GM23338 (cell line): ENCODE results near the gene F3. TPM values are rescaled to one million over a fixed set of nuclear protein-coding genes. Genes with fewer than 3 reads are reported as not detected.
A peak's percentile ranks its signal among the peaks of the same experiment; 100 is the strongest.

ENCODE experiments used
- ATAC-seq: fragments of 200-7000 bp; cut with Tn5 transposase; 3 replicates; pipeline ENCODE4 v1.9.1; 2020
- DNase-seq: peaks from one replicate; pipeline ENCODE4 v3.0.0-alpha.2; 2015; ENCODE audit warnings: low spot score
- H2AFZ ChIP-seq: fragments of 200-600 bp; sonication (generic); 2 replicates; pipeline ENCODE4 v1.8.0; 2016; ENCODE audit warnings: antibody characterized with exemption, mild to moderate bottlenecking, moderate library complexity
- H3F3A ChIP-seq: fragments of 200-600 bp; sonication (generic); replicated peaks from 2 replicates; pipeline ENCODE4 v1.8.0; 2017; ENCODE audit warnings: antibody characterized with exemption, mixed run types, low read depth
- H3K27ac ChIP-seq: fragments of 200-600 bp; sonication (generic); 2 replicates; pipeline ENCODE4 v1.6.1; 2016; ENCODE audit warnings: low read depth
- H3K27me3 ChIP-seq: fragments of 200-600 bp; sonication (generic); 2 replicates; pipeline ENCODE4 v1.8.0; 2016; ENCODE audit warnings: mild to moderate bottlenecking, mixed run types, moderate library complexity; ENCODE audit not compliant: insufficient read depth
- H3K36me3 ChIP-seq: fragments of 200-600 bp; sonication (generic); 2 replicates; pipeline ENCODE4 v1.8.0; 2016; ENCODE audit warnings: mild to moderate bottlenecking; ENCODE audit not compliant: insufficient read depth
- H3K4me1 ChIP-seq: fragments of 200-600 bp; sonication (generic); 2 replicates; pipeline ENCODE4 v1.8.0; 2016; ENCODE audit warnings: mild to moderate bottlenecking, moderate library complexity; ENCODE audit not compliant: insufficient read depth
- H3K4me2 ChIP-seq: fragments of 200-600 bp; sonication (generic); 2 replicates; pipeline ENCODE4 v1.7.1; 2017; ENCODE audit warnings: mixed run types
- H3K4me3 ChIP-seq: fragments of 200-600 bp; sonication (generic); 2 replicates; pipeline ENCODE4 v1.6.1; 2016; ENCODE audit warnings: mixed run types
- H3K79me2 ChIP-seq: fragments of 200-600 bp; sonication (generic); replicated peaks from 2 replicates; pipeline ENCODE4 v1.8.0; 2017; ENCODE audit warnings: mild to moderate bottlenecking; ENCODE audit not compliant: insufficient read depth
- H3K9me2 ChIP-seq: fragments of 200-600 bp; sonication (generic); 2 replicates; pipeline ENCODE4 v1.8.0; 2017; ENCODE audit not compliant: insufficient read depth
- H4K20me1 ChIP-seq: fragments of 200-600 bp; sonication (generic); replicated peaks from 2 replicates; pipeline ENCODE4 v1.8.0; 2017; ENCODE audit warnings: mild to moderate bottlenecking; ENCODE audit not compliant: insufficient read depth
- H3K27ac Mint-ChIP-seq: 2 replicates; pipeline ENCODE4 v1.8.0; 2020; ENCODE audit warnings: inconsistent platforms, mild to moderate bottlenecking, moderate library complexity, mixed read lengths
- H3K27me3 Mint-ChIP-seq: 3 replicates; pipeline ENCODE4 v1.8.0; 2022; ENCODE audit warnings: low read depth, mild to moderate bottlenecking, moderate library complexity, mixed read lengths, inconsistent platforms; ENCODE audit not compliant: insufficient read depth, poor library complexity
- H3K36me3 Mint-ChIP-seq: 3 replicates; pipeline ENCODE4 v1.8.0; 2021; ENCODE audit warnings: low read depth, mild to moderate bottlenecking, inconsistent platforms, moderate library complexity, mixed read lengths
- H3K4me1 Mint-ChIP-seq: 3 replicates; pipeline ENCODE4 v1.8.0; 2020; ENCODE audit warnings: mild to moderate bottlenecking, inconsistent platforms, mixed read lengths
- H3K4me3 Mint-ChIP-seq: 3 replicates; pipeline ENCODE4 v1.8.0; 2021; ENCODE audit warnings: moderate library complexity, mild to moderate bottlenecking, inconsistent platforms, mixed read lengths
- H3K9me3 Mint-ChIP-seq: 3 replicates; pipeline ENCODE4 v1.8.0; 2020; ENCODE audit warnings: moderate library complexity, mild to moderate bottlenecking, inconsistent platforms, mixed read lengths
- CREB1 ChIP-seq: fragments of 250-450 bp; sonication (Bioruptor Pico); IDR thresholded peaks from 2 replicates; pipeline ENCODE4 v1.5.0; 2020; ENCODE audit warnings: low read depth, mild to moderate bottlenecking, moderate library complexity
- ETS1 ChIP-seq: IDR thresholded peaks from 2 replicates; pipeline ENCODE4 v1.6.1; 2016; ENCODE audit warnings: antibody characterized with exemption
- EZH2 ChIP-seq: fragments of 200-600 bp; sonication (generic); IDR thresholded peaks from one replicate; pipeline ENCODE4 v1.8.0; 2017; ENCODE audit warnings: antibody characterized with exemption, mild to moderate bottlenecking, low read depth; ENCODE audit not compliant: unreplicated experiment
- EZH2phosphoT487 ChIP-seq: fragments of 200-600 bp; sonication (generic); IDR thresholded peaks from one replicate; pipeline ENCODE4 v1.8.1; 2018; ENCODE audit warnings: antibody characterized with exemption; ENCODE audit not compliant: unreplicated experiment
- JUNB ChIP-seq: IDR thresholded peaks from one replicate; pipeline ENCODE4 v1.6.1; 2016; ENCODE audit warnings: antibody characterized with exemption; ENCODE audit not compliant: unreplicated experiment
- NANOG ChIP-seq: IDR thresholded peaks from 2 replicates; pipeline ENCODE4 v1.6.1; 2016; ENCODE audit warnings: antibody characterized with exemption, borderline replicate concordance
- POLR2AphosphoS5 ChIP-seq: IDR thresholded peaks from 2 replicates; pipeline ENCODE4 v1.6.1; 2016; ENCODE audit warnings: antibody characterized with exemption, low read depth
- STAT1 ChIP-seq: IDR thresholded peaks from one replicate; pipeline ENCODE4 v1.6.1; 2016; ENCODE audit warnings: antibody characterized with exemption; ENCODE audit not compliant: unreplicated experiment
- ZNF114 ChIP-seq: fragments of 250-450 bp; sonication (Bioruptor Pico); IDR thresholded peaks from 2 replicates; pipeline ENCODE4 v1.5.0; 2020; ENCODE audit warnings: mild to moderate bottlenecking, moderate library complexity
- ZNF331 ChIP-seq: fragments of 250-450 bp; sonication (Bioruptor Pico); IDR thresholded peaks from 2 replicates; pipeline ENCODE4 v1.5.0; 2020; ENCODE audit warnings: low read depth, mild to moderate bottlenecking, moderate library complexity
- polyA plus RNA-seq: library from polyadenylated mRNA; unstranded; fragments of >200 nt; fragmentation: Nextera tagmentation; extraction: Ambion mirVana; gene quantifications from 2 replicates; pipeline ENCODE4 v1.2.1, GENCODE V29; 2016
- total RNA-seq: library from RNA; depleted of rRNA; stranded (reverse); fragments of >200 nt; shearing (Covaris generic); gene quantifications from 2 replicates; pipeline ENCODE4 v1.2.3, GENCODE V29; 2014
- TF ChIP-seq, protein P1 (sequence below): IDR thresholded peaks from one replicate; pipeline ENCODE4 v1.6.1; 2018; ENCODE audit warnings: antibody characterized with exemption; ENCODE audit not compliant: unreplicated experiment
- TF ChIP-seq, protein P2 (sequence below), 2 experiments: fragments of 200-600 bp in 1 of 2; sonication (generic) in 1 of 2; conservative IDR thresholded peaks; 2 replicates each; pipeline versions ENCODE4 v1.5.1 to v1.6.1; 2016 to 2017; ENCODE audit warnings: antibody characterized with exemption in 2 of 2, low read depth in 2 of 2, mild to moderate bottlenecking in 2 of 2, moderate library complexity in 1 of 2

Gene F3
- total and polyA plus RNA-seq, 2 experiments from 2014 or later: 6.9 to 9.7 TPM

GRCh38 chr1:94529416-94529815, 12.1 kb downstream of the F3 start:
- H3K27me3 Mint-ChIP-seq: no peaks in the 10 kb centered on the region
- peaks cover 14% of the 10 kb centered on the region for H3K4me1 Mint-ChIP-seq
- H3K27ac ChIP-seq: no peak overlapping the region
- H3F3A ChIP-seq: peaks cover 6% of the 10 kb centered on the region
- ATAC-seq (no peak), DNase-seq (no peak)
- H3K79me2 ChIP-seq: no peaks in the 10 kb centered on the region
- no peak overlapping the region for H3K4me3 Mint-ChIP-seq
- H3K27ac Mint-ChIP-seq: no peak overlapping the region
- TF ChIP-seq STAT1: no peak
- no peak for TF ChIP-seq CREB1 (CRISPR knock-in tag)
- TF ChIP-seq, protein P1, sequence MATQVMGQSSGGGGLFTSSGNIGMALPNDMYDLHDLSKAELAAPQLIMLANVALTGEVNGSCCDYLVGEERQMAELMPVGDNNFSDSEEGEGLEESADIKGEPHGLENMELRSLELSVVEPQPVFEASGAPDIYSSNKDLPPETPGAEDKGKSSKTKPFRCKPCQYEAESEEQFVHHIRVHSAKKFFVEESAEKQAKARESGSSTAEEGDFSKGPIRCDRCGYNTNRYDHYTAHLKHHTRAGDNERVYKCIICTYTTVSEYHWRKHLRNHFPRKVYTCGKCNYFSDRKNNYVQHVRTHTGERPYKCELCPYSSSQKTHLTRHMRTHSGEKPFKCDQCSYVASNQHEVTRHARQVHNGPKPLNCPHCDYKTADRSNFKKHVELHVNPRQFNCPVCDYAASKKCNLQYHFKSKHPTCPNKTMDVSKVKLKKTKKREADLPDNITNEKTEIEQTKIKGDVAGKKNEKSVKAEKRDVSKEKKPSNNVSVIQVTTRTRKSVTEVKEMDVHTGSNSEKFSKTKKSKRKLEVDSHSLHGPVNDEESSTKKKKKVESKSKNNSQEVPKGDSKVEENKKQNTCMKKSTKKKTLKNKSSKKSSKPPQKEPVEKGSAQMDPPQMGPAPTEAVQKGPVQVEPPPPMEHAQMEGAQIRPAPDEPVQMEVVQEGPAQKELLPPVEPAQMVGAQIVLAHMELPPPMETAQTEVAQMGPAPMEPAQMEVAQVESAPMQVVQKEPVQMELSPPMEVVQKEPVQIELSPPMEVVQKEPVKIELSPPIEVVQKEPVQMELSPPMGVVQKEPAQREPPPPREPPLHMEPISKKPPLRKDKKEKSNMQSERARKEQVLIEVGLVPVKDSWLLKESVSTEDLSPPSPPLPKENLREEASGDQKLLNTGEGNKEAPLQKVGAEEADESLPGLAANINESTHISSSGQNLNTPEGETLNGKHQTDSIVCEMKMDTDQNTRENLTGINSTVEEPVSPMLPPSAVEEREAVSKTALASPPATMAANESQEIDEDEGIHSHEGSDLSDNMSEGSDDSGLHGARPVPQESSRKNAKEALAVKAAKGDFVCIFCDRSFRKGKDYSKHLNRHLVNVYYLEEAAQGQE: no peak
- no peak for TF ChIP-seq NANOG
- TF ChIP-seq ZNF331 (CRISPR knock-in tag): no peak
- TF ChIP-seq, protein P2, sequence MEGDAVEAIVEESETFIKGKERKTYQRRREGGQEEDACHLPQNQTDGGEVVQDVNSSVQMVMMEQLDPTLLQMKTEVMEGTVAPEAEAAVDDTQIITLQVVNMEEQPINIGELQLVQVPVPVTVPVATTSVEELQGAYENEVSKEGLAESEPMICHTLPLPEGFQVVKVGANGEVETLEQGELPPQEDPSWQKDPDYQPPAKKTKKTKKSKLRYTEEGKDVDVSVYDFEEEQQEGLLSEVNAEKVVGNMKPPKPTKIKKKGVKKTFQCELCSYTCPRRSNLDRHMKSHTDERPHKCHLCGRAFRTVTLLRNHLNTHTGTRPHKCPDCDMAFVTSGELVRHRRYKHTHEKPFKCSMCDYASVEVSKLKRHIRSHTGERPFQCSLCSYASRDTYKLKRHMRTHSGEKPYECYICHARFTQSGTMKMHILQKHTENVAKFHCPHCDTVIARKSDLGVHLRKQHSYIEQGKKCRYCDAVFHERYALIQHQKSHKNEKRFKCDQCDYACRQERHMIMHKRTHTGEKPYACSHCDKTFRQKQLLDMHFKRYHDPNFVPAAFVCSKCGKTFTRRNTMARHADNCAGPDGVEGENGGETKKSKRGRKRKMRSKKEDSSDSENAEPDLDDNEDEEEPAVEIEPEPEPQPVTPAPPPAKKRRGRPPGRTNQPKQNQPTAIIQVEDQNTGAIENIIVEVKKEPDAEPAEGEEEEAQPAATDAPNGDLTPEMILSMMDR (conservative IDR thresholded peaks at IDR 0.05; ENCODE audit: low read depth in 2 of 2): no peak
- TF ChIP-seq POLR2AphosphoS5: no peak
- no peak for TF ChIP-seq ZNF114 (CRISPR knock-in tag)
- H3K36me3 Mint-ChIP-seq: peaks cover 20% of the 10 kb centered on the region
- no peaks in the 10 kb centered on the region for H3K27me3 ChIP-seq
- no peak overlapping the region for H3K4me2 ChIP-seq
- H3K9me2 ChIP-seq: no peaks in the 10 kb centered on the region
- H2AFZ ChIP-seq: no peak overlapping the region
- peaks cover 15% of the 10 kb centered on the region for H3K36me3 ChIP-seq
- no peaks in the 10 kb centered on the region; the same call in 1 of the 2 replicates for H4K20me1 ChIP-seq
- H3K9me3 Mint-ChIP-seq: no peaks in the 10 kb centered on the region
- peaks cover 15% of the 10 kb centered on the region for H3K4me1 ChIP-seq
- H3K4me3 ChIP-seq: no peak overlapping the region

DNA sequence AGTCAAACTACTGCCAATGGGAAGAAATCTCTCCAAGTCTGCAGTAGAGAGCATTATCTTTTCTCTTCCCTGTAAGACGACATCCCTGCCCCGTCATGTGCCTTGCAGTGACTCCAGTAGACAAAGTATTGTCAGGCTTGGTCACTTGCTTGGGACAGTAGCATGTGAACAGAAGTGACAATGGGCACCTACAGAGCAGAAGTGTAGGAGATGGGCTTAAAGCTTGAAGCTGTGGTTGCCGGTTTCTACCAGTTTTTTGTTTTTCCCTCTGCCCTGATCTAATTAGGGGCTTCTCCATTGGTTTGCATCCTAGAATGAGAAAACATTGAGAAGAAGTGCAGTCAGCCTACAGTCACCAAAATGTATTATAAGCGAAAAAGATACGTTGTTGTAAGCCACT, 12.7 kb downstream of the F3 start:
- Mint-ChIP-seq H3K4me1 (peaks cover 14% of the 10 kb centered on the region), H3K9me3 (no peaks in the 10 kb centered on the region), H3K27ac (no peak overlapping the region), H3K4me3 (no peak overlapping the region), H3K27me3 (no peaks in the 10 kb centered on the region), H3K36me3 (peaks cover 20% of the 10 kb centered on the region)
- Histone ChIP-seq H3K9me2 (no peaks in the 10 kb centered on the region), H3K4me2 (no peak overlapping the region), H3K4me3 (no peak overlapping the region), H3K27me3 (no peaks in the 10 kb centered on the region), H3K36me3 (peaks cover 9% of the 10 kb centered on the region), H4K20me1 (no peaks in the 10 kb centered on the region; the same call in 1 of the 2 replicates), H3F3A (peaks cover 6% of the 10 kb centered on the region), H3K4me1 (peaks cover 15% of the 10 kb centered on the region), H2AFZ (no peak overlapping the region), H3K79me2 (no peaks in the 10 kb centered on the region), H3K27ac (0 out of 2 replicates have a peak overlapping the region, but pooled peaks have one; percentile 50)
- DNase-seq (no peak), ATAC-seq (no peak)
- TF ChIP-seq, protein P2 (conservative IDR thresholded peaks at IDR 0.05; ENCODE audit: low read depth in 2 of 2): no peak
- TF ChIP-seq EZH2phosphoT487: no peak
- no peak for TF ChIP-seq CREB1 (CRISPR knock-in tag)
- no peak for TF ChIP-seq ZNF114 (CRISPR knock-in tag)
- no peak for TF ChIP-seq EZH2
- TF ChIP-seq STAT1: no peak
- no peak for TF ChIP-seq JUNB
- no peak for TF ChIP-seq NANOG
- TF ChIP-seq ZNF331 (CRISPR knock-in tag): no peak
- no peak for TF ChIP-seq ETS1
- no peak for TF ChIP-seq POLR2AphosphoS5
